Measurements from ENCODE around the gene EMC8. TPM values are rescaled to one million over a fixed set of nuclear protein-coding genes. Genes with fewer than 3 reads are reported as not detected.

Gene EMC8
- total and polyA plus RNA-seq, 2 of the 8 experiments (the other 6 are each of a cell fraction or from before 2014, with no cell fraction given), result 52.2 to 69.7 TPM

- TF ChIP-seq RXRA (IDR thresholded peaks at IDR 0.05; ENCODE audit: insufficient read depth, low read depth, low read length), result no peak
Measured at GRCh38 chr16:85749771-85750145, 49.6 kb downstream of the EMC8 start (continued).

All from H1 (cell line).